ENCODE measurements around the gene EML6. TPM values are rescaled to one million over a fixed set of nuclear protein-coding genes. Genes with fewer than 3 reads are reported as not detected.

The EML6 gene
- total RNA-seq, 1 experiment from 2014 or later: 1.5 TPM

- DNase-seq: no peak
- no peak overlapping the region for H2BK15ac ChIP-seq (ENCODE audit: low read depth, low read length)
- no peaks in the 10 kb centered on the region for H3K27me3 ChIP-seq (ENCODE audit: insufficient read depth, low read length)
- WGBS (ENCODE audit: extremely low coverage, insufficient read length, low lambda C conversion rate): no CpG with 5 or more reads among the region's 2 CpGs
- H4K8ac ChIP-seq (replicated peaks; ENCODE audit: insufficient read length, low read depth, low read length): no peak overlapping the region
- no peak for TF ChIP-seq CTCF (conservative IDR thresholded peaks at IDR 0.05)
- no peak overlapping the region for H2BK12ac ChIP-seq (ENCODE audit: insufficient read length, low read depth, low read length)
- no peak overlapping the region for H3K14ac ChIP-seq (ENCODE audit: insufficient read depth, low read length)
- Mint-ChIP-seq H3K4me1 (no peaks in the 10 kb centered on the region), H3K9me3 (peaks cover 13 to 16% of the 10 kb centered on the region in 2 experiments), H3K4me3 (no peak overlapping the region), H3K36me3 (ENCODE audit: insufficient read depth in 1 of 3, low read depth in 3 of 3) (peaks cover 4 to 13% (median 5%) of the 10 kb centered on the region in 3 experiments; a peak in 6 of 7 replicates), H3K27me3 (ENCODE audit: low read depth) (no peaks in the 10 kb centered on the region; the same call in 1 of the 2 replicates), H3K27ac (no peak overlapping the region)
- no peak overlapping the region for H4K91ac ChIP-seq (ENCODE audit: insufficient read length, low read depth, low read length)
- H3K9ac ChIP-seq (ENCODE audit: extremely low read depth, insufficient read length, low read length): no peak overlapping the region
- no peak overlapping the region for H3K4me2 ChIP-seq (ENCODE audit: insufficient read depth, insufficient read length, low read length)
- H3K23ac ChIP-seq (ENCODE audit: insufficient read length, low read depth, low read length): no peak overlapping the region
- no peak overlapping the region for H3K18ac ChIP-seq (ENCODE audit: insufficient read length, low read depth, low read length)
- no peak overlapping the region for H2AFZ ChIP-seq (ENCODE audit: low read length)
- no peak overlapping the region for H2BK20ac ChIP-seq (ENCODE audit: low read depth, low read length, poor library complexity, severe bottlenecking)
- H4K5ac ChIP-seq (ENCODE audit: insufficient read length, low read depth, low read length): no peak overlapping the region
- no peak overlapping the region for H3K56ac ChIP-seq (ENCODE audit: insufficient read length, low read depth, low read length)
- no peak overlapping the region for H2BK120ac ChIP-seq (ENCODE audit: low read depth, low read length, poor library complexity, severe bottlenecking)
- no peaks in the 10 kb centered on the region for H3K4me1 ChIP-seq (ENCODE audit: insufficient read depth, low read length)
- H3K23me2 ChIP-seq (ENCODE audit: insufficient read length, low read depth, low read length, poor library complexity, severe bottlenecking): no peaks in the 10 kb centered on the region
- H3K79me2 ChIP-seq (ENCODE audit: insufficient read depth, low read length): no peaks in the 10 kb centered on the region
- no peak overlapping the region for H2AK5ac ChIP-seq (ENCODE audit: insufficient read length, low read length)
- H3K9me3 ChIP-seq (ENCODE audit: control insufficient read depth, low read depth, low read length): no peaks in the 10 kb centered on the region
- no peak overlapping the region for H2BK5ac ChIP-seq (ENCODE audit: insufficient read length, low read length)
- no peak overlapping the region for H3T11ph ChIP-seq (ENCODE audit: low read length)
- no peak overlapping the region for H3K4ac ChIP-seq (ENCODE audit: low read depth, low read length)
- H4K20me1 ChIP-seq (ENCODE audit: control insufficient read depth, insufficient read depth, insufficient read length): no peaks in the 10 kb centered on the region
- no peaks in the 10 kb centered on the region for H3K79me1 ChIP-seq (ENCODE audit: insufficient read depth, low read depth, low read length, poor library complexity, severe bottlenecking)
- no peak overlapping the region for H3K27ac ChIP-seq (ENCODE audit: insufficient read length, low read depth, low read length)
These were observed 22.4 kb upstream of the EML6 start for GRCh38 chr2:54701029-54701428.
